ACC112 (cell line): ENCODE data around the gene MAPK1.
A peak's percentile ranks its signal among the peaks of the same experiment; 100 is the strongest.
"Not testable (repeated sequence)": the region's sequence is repeated elsewhere in the genome, so short reads cannot be mapped to it uniquely, and the experiment has no call there.

Source experiments
- H2AFZ ChIP-seq: fragments of 200-600 bp; sonication (generic); one replicate; pipeline ENCODE4 v1.6.0; 2017; ENCODE audit warnings: antibody characterized with exemption, low read length; ENCODE audit not compliant: unreplicated experiment
- H3K27ac ChIP-seq: fragments of 200-600 bp; sonication (generic); 2 replicates; pipeline ENCODE4 v1.5.1; 2014; ENCODE audit warnings: low read depth, mild to moderate bottlenecking, antibody characterized with exemption, low read length, moderate library complexity
- H3K27me3 ChIP-seq: fragments of 200-600 bp; sonication (generic); 2 replicates; pipeline ENCODE4 v1.6.1; 2014; ENCODE audit warnings: mild to moderate bottlenecking, antibody characterized with exemption, low read length, moderate library complexity, mixed read lengths; ENCODE audit not compliant: insufficient read depth
- H3K36me3 ChIP-seq: fragments of 200-600 bp; sonication (generic); 2 replicates; pipeline ENCODE4 v1.6.1; 2016; ENCODE audit warnings: mild to moderate bottlenecking, antibody characterized with exemption, low read length, moderate library complexity, mixed read lengths; ENCODE audit not compliant: insufficient read depth
- H3K4me1 ChIP-seq: fragments of 200-600 bp; sonication (generic); one replicate; pipeline ENCODE4 v1.6.1; 2016; ENCODE audit warnings: low read length, mixed read lengths; ENCODE audit not compliant: insufficient read depth, unreplicated experiment, control insufficient read depth
- H3K4me3 ChIP-seq: fragments of 200-600 bp; sonication (generic); 2 replicates; pipeline ENCODE4 v1.5.1; 2014; ENCODE audit warnings: mild to moderate bottlenecking, low read depth, low read length
- H3K79me2 ChIP-seq: fragments of 200-600 bp; sonication (generic); one replicate; pipeline ENCODE4 v1.6.0; 2016; ENCODE audit warnings: low read length; ENCODE audit not compliant: control insufficient read depth, unreplicated experiment, insufficient read depth

Gene MAPK1

GRCh38 chr22:21842946-21843345 lies 24.5 kb downstream of the MAPK1 start:
- no peak overlapping the region for H2AFZ ChIP-seq
- no peak overlapping the region for H3K4me3 ChIP-seq
- H3K79me2 ChIP-seq = peaks cover 73% of the 10 kb centered on the region
- no peak overlapping the region for H3K27ac ChIP-seq
- H3K4me1 ChIP-seq = peaks cover under 1% of the 10 kb centered on the region
- H3K27me3 ChIP-seq = no peaks in the 10 kb centered on the region
- no peaks in the 10 kb centered on the region for H3K36me3 ChIP-seq

- peaks cover 7% of the 10 kb centered on the region for H3K4me1 ChIP-seq
- no peak overlapping the region for H2AFZ ChIP-seq
- peaks cover 71% of the 10 kb centered on the region for H3K79me2 ChIP-seq
- no peaks in the 10 kb centered on the region for H3K36me3 ChIP-seq
- no peak overlapping the region for H3K27ac ChIP-seq
- no peak overlapping the region for H3K4me3 ChIP-seq
- no peaks in the 10 kb centered on the region for H3K27me3 ChIP-seq
Observed at GRCh38 chr22:21841422-21841821, 26.0 kb downstream of the MAPK1 start.

GRCh38 chr22:21840236-21840823 lies 27.1 kb downstream of the MAPK1 start:
- Histone ChIP-seq H2AFZ (no peak overlapping the region), H3K79me2 (peaks cover 70% of the 10 kb centered on the region), H3K27me3 (no peaks in the 10 kb centered on the region), H3K4me1 (peaks cover 7% of the 10 kb centered on the region), H3K36me3 (no peaks in the 10 kb centered on the region), H3K4me3 (no peak overlapping the region), H3K27ac (no peak overlapping the region)

DNA sequence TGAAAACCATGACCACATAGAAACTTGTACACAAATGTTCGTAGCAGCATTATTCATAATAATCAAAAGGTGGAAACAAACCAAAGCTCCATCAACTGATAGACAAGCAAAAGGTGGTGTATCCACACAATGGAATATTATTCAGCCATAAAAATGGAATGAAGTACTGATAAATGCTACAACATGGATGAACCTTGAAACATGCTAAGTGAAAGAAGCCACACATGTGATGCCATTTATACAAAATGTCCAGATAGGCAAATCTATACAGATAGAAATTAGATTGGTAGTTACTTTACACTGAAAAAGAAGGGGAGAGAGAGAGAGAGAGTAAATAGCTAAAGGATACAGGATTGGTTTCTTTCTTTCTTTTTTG lies 27.7 kb downstream of the MAPK1 start:
- Histone ChIP-seq H3K27ac (no peak overlapping the region), H2AFZ (no peak overlapping the region), H3K36me3 (no peaks in the 10 kb centered on the region), H3K27me3 (no peaks in the 10 kb centered on the region), H3K4me1 (peaks cover 7% of the 10 kb centered on the region), H3K79me2 (peaks cover 75% of the 10 kb centered on the region), H3K4me3 (no peak overlapping the region)

DNA sequence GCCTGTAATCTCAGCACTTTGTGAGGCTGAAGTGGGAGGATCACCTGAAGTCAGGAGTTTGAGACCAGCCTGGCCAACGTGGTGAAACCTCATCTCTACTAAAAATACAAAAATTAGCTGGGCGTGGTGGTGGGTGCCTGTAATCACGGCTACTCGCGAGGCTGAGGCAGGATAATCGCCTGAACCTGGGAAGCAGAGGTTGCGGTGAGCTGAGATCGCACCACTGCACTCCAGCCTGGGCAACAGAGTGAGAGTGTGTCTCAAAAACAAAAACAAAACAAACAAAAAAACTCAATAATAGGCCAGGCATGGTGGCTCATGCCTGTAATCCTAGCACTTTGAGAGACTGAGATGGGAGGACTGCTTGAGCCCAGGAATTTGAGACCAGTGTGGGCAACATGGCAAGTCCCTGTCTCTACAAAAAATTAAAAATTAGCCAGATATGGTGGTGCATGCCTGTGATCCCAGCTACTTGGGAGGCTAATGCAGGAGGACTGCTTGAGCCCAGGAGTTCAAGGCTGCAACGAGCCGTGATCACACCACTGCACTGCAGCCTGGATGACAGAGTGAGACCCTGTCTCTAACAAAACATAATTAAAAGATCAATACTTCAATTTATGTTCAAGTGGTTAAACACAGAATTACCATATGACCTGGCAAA lies 28.2 kb downstream of the MAPK1 start:
- not testable (repeated sequence) for H3K36me3 ChIP-seq, H2AFZ ChIP-seq, H3K4me3 ChIP-seq, H3K27ac ChIP-seq, H3K4me1 ChIP-seq, H3K27me3 ChIP-seq
- peaks cover 75% of the 10 kb centered on the region for H3K79me2 ChIP-seq

DNA sequence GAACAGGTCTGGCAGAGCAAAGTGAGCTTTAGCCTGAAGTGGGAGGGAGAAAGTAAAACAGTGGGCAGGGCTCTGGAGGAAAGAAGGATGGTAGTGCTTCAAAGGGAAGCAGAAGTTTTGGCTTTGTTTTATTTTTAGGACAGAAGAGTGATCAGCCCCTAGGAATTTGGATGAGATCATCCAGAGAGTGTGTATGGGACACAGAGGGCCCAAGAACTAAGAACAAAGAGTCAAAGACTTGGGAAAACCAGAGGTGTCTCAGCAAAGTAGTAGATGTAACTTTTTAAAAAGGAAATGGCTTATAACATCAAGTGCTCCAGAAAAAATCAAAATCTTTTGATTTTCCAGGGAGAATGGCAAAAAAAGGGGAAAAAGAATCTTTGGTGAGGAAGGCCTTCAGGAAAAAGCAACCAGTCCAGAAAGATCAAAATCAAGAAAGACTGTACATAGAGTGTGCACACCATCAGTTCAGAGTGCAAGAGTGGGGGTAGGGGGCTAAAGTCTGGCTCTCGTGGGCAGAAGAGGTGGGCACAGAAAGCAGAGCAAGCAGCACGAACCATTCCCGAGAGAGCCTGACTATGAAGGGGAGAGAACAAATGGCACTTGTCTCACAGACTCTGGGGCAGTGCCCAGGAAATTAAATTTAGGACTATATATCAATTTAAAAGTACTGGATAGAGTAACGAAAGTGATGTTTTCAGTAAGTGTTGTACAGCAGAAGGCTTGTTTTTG lies 30.0 kb downstream of the MAPK1 start:
- Histone ChIP-seq H3K4me1 (peaks cover 9% of the 10 kb centered on the region), H2AFZ (no peak overlapping the region)

DNA sequence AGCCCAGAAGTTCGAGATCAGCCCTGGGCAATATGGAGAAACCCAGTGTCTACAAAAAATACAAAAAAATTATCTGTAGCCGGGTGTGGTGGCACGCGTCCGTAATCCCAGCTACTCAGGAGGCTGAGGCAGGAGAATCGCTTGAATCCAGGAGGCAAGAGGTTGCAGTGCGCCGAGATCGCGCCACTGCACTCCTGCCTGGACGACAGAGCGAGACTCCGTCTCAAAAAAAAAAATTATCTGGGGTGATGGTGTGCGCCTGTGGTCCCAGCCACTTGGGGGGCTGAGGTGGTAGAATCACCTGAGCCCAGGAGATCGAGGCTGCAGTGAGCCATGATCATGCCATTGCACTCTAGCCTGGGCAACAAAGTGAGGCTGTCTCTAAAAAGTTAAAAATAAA lies 31.0 kb downstream of the MAPK1 start:
- not testable (repeated sequence) for H2AFZ ChIP-seq, H3K27me3 ChIP-seq, H3K4me3 ChIP-seq, H3K27ac ChIP-seq, H3K36me3 ChIP-seq
- peaks cover 10% of the 10 kb centered on the region for H3K4me1 ChIP-seq
- H3K79me2 ChIP-seq = peaks cover 73% of the 10 kb centered on the region

More for the DNA sequence above, 30.0 kb downstream of the MAPK1 start:
- H3K27me3 ChIP-seq = no peaks in the 10 kb centered on the region
- H3K4me3 ChIP-seq = 0 out of 2 replicates have a peak overlapping the region, but pooled peaks have one; percentile 15
- H3K36me3 ChIP-seq = no peaks in the 10 kb centered on the region
- peaks cover 66% of the 10 kb centered on the region for H3K79me2 ChIP-seq
- peak overlapping the region; percentile 87 for H3K27ac ChIP-seq

DNA sequence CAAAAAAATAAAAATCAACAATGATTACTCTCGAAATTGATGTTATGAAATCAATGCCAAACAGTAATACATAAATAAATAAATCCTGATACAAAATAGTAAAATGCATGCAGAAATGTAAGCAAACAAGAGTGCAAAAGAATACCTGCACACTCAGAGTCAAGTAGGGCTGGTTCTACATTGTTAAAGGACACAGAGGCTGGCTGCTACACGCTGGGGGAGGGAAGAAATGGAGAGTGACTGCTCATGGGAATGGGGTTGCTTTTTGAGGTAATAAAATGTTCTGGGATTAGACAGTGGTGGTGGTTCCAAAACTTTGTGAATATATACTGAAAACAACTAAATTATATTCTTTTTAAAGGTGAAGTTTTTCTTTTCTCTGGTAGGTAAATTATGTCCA lies 32.1 kb downstream of the MAPK1 start:
- no peaks in the 10 kb centered on the region for H3K36me3 ChIP-seq
- no peaks in the 10 kb centered on the region for H3K27me3 ChIP-seq
- H3K27ac ChIP-seq = no peak overlapping the region
- peaks cover 10% of the 10 kb centered on the region for H3K4me1 ChIP-seq
- H2AFZ ChIP-seq = no peak overlapping the region
- H3K79me2 ChIP-seq = peaks cover 75% of the 10 kb centered on the region
- no peak overlapping the region for H3K4me3 ChIP-seq

- Histone ChIP-seq H3K36me3 (no peaks in the 10 kb centered on the region), H3K4me3 (no peak overlapping the region), H3K79me2 (peaks cover 75% of the 10 kb centered on the region), H2AFZ (no peak overlapping the region), H3K27ac (no peak overlapping the region), H3K4me1 (peaks cover 10% of the 10 kb centered on the region), H3K27me3 (no peaks in the 10 kb centered on the region)
Observed at GRCh38 chr22:21834869-21835268, 32.6 kb downstream of the MAPK1 start.

DNA sequence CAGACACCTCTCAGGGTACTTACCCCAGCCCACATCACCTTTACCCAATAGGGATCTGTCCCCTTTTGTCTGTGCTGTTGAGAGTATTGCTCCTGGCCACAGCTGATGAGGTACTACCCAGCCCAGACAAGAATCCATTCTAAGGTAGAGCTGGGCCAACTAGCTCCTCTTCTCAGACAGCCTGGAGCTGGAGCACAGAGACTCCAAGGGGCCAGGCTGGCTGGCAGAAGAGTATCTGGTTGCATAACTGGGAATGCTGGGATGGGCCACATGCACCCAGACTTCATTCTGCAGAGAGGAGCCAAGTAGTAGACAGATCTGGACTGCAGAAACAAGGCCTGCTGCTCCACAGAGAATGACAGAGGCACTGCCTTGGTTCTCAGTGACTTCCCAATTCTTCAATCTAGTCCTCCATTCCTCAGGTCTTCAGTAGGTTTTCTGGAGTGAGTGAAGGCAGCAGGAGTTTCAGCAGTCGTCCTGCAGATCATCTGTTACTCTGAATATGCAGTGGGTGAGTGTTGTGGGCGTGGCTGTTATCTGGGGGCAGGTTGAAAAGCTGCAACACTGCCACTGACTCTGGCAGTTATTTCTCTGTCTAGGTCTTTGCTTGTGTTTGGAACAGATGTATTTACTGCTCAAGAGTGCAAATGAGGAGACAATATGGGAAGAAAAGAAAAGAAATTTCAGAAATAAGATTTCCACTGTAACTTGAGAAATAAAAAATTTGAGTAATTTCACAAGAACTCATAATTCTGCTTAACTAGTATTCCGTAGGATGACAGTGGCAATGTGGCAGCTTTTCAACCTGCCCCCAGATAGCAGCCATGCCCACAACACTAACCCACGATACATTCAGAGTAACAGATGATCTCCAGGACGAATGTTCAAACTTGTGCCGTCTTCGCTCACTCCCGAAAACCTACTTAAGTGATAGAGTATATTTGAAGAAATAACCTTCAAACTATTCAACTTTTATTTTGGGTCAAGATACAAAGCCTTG lies 34.9 kb downstream of the MAPK1 start:
- H3K27ac ChIP-seq = no peak overlapping the region
- peaks cover 6% of the 10 kb centered on the region for H3K4me1 ChIP-seq
- no peak overlapping the region for H2AFZ ChIP-seq
- no peaks in the 10 kb centered on the region for H3K36me3 ChIP-seq
- H3K27me3 ChIP-seq = no peaks in the 10 kb centered on the region
- H3K79me2 ChIP-seq = peaks cover 79% of the 10 kb centered on the region
- no peak overlapping the region for H3K4me3 ChIP-seq
